ENCODE results near the gene FNDC3B. TPM values are rescaled to one million over a fixed set of nuclear protein-coding genes. Genes with fewer than 3 reads are reported as not detected.
A peak's percentile ranks its signal among the peaks of the same experiment; 100 is the strongest.

The FNDC3B gene
- total RNA-seq, 1 experiment from 2014 or later, result 48.6 TPM

GRCh38 chr3:172332256-172333041 is 293.1 kb downstream of the FNDC3B start:
- H2AFZ ChIP-seq (ENCODE audit: low read length), result no peak overlapping the region
- no peaks in the 10 kb centered on the region for H3K79me2 ChIP-seq (ENCODE audit: low read length)
- no TSS peak for BruUV-seq (replicated peaks)
- H3K9ac ChIP-seq (ENCODE audit: low read length), result no peak overlapping the region
- TF ChIP-seq EZH2 (IDR thresholded peaks at IDR 0.05; ENCODE audit: low read length, unreplicated experiment), result no peak
- peak; percentile 93 for TF ChIP-seq CTCF (conservative IDR thresholded peaks at IDR 0.05; ENCODE audit: low read depth, low read length)
- ATAC-seq, result peak; percentile 94
- no peak overlapping the region for H3K4me2 ChIP-seq (ENCODE audit: low read length)
- H3K4me1 ChIP-seq (ENCODE audit: insufficient read depth, low read length), result no peaks in the 10 kb centered on the region
- no peaks in the 10 kb centered on the region; the same call in 1 of the 2 replicates for H4K20me1 ChIP-seq (ENCODE audit: low read length)
- ChIA-PET CTCF (interaction anchor here (0.6 to 1.6 kb wide), 7 partner anchors 9 to 294 kb away, joined by 3 to 16 read pairs (median 5); no protein-coding TSS in a partner anchor), POLR2A (ENCODE audit: unreplicated experiment) (interaction anchor here (0.5 kb wide), 1 partner anchor 145 kb away, joined by 11 read pairs; no protein-coding TSS in a partner anchor)
- peak; percentile 75 for DNase-seq
- H3K27me3 ChIP-seq (ENCODE audit: low read length), result no peaks in the 10 kb centered on the region
- intact Hi-C loops (cut with micrococcal nuclease), result loop anchor here (1.0 to 5.0 kb wide), 3 partner anchors 145 to 334 kb away; no protein-coding TSS in a partner anchor
- H3K9me2 ChIP-seq (replicated peaks; ENCODE audit: low read length), result no peaks in the 10 kb centered on the region
- H3K27ac ChIP-seq (ENCODE audit: low read length), result no peak overlapping the region
- no peak overlapping the region for H3K4me3 ChIP-seq (ENCODE audit: low read length)
- H3F3A ChIP-seq (ENCODE audit: low read length, unreplicated experiment), result no peaks in the 10 kb centered on the region
- H3K36me3 ChIP-seq (ENCODE audit: low read depth, low read length), result peaks cover 42% of the 10 kb centered on the region
- H3K9me3 ChIP-seq (ENCODE audit: low read length), result no peaks in the 10 kb centered on the region

- no TSS peak for BruUV-seq (replicated peaks)
- Histone ChIP-seq H2AFZ (ENCODE audit: low read length) (no peak overlapping the region), H3K4me1 (ENCODE audit: insufficient read depth, low read length) (no peaks in the 10 kb centered on the region), H3K36me3 (ENCODE audit: low read depth, low read length) (peaks cover 42% of the 10 kb centered on the region), H3K9me3 (ENCODE audit: low read length) (no peaks in the 10 kb centered on the region), H3K9ac (ENCODE audit: low read length) (no peak overlapping the region), H3K27me3 (ENCODE audit: low read length) (no peaks in the 10 kb centered on the region), H3K4me3 (ENCODE audit: low read length) (no peak overlapping the region), H4K20me1 (ENCODE audit: low read length) (no peaks in the 10 kb centered on the region; the same call in 1 of the 2 replicates), H3K27ac (ENCODE audit: low read length) (no peak overlapping the region), H3K9me2 (replicated peaks; ENCODE audit: low read length) (no peaks in the 10 kb centered on the region), H3F3A (ENCODE audit: low read length, unreplicated experiment) (no peaks in the 10 kb centered on the region), H3K4me2 (ENCODE audit: low read length) (no peak overlapping the region), H3K79me2 (ENCODE audit: low read length) (no peaks in the 10 kb centered on the region)
- ChIA-PET POLR2A (ENCODE audit: unreplicated experiment) (interaction anchor here (0.5 kb wide), 1 partner anchor 144 kb away, joined by 11 read pairs; no protein-coding TSS in a partner anchor), CTCF (interaction anchor here (1.0 to 1.6 kb wide), 6 partner anchors 8 to 290 kb away, joined by 3 to 16 read pairs (median 6); no protein-coding TSS in a partner anchor)
- DNase-seq (no peak), ATAC-seq (no peak)
- intact Hi-C loops (cut with micrococcal nuclease), result loop anchor here (2.0 to 5.0 kb wide), 2 partner anchors 286 to 334 kb away; no protein-coding TSS in a partner anchor
- no peak for TF ChIP-seq EZH2 (IDR thresholded peaks at IDR 0.05; ENCODE audit: low read length, unreplicated experiment)
- TF ChIP-seq CTCF (conservative IDR thresholded peaks at IDR 0.05; ENCODE audit: low read depth, low read length), result no peak
- TF ChIP-seq EZH2phosphoT487 (IDR thresholded peaks at IDR 0.05; ENCODE audit: borderline replicate concordance, low read length), result no peak
These were observed 293.6 kb downstream of the FNDC3B start for GRCh38 chr3:172333042-172333377.
